ENCODE data around the gene SLC13A5. TPM values are rescaled to one million over a fixed set of nuclear protein-coding genes. Genes with fewer than 3 reads are reported as not detected.

Gene SLC13A5
- total RNA-seq, 1 donor from 2014 or later, result not detected

- Mint-ChIP-seq H3K4me1 (ENCODE audit: low read depth) (peaks cover 58% of the 10 kb centered on the region), H3K27me3 (ENCODE audit: low read depth) (peaks cover under 1% of the 10 kb centered on the region), H3K27ac (no peak overlapping the region), H3K9me3 (no peaks in the 10 kb centered on the region), H3K36me3 (ENCODE audit: low read depth) (peaks cover 62% of the 10 kb centered on the region), H3K4me3 (ENCODE audit: low read depth) (no peak overlapping the region)
- no peak for DNase-seq (ENCODE audit: low spot score)
- intact Hi-C loops (cut with micrococcal nuclease), result loop anchor here (10.0 kb wide), 3 partner anchors 203 to 1163 kb away; partner anchors contain the start of genes DERL2, MIS12, NLRP1 and PIMREG
Measured at GRCh38 chr17:6648181-6648580, 65.0 kb downstream of the SLC13A5 start.

GRCh38 chr17:6643451-6644125, 69.6 kb downstream of the SLC13A5 start:
- intact Hi-C loops (cut with micrococcal nuclease), result loop anchor here (5.0 to 10.0 kb wide), 5 partner anchors 66 to 1159 kb away; partner anchors contain the start of genes DERL2, MIS12, NLRP1 and PIMREG
- H3K4me1 Mint-ChIP-seq (ENCODE audit: low read depth), result peaks cover 60% of the 10 kb centered on the region
- H3K27ac Mint-ChIP-seq, result no peak overlapping the region
- no peaks in the 10 kb centered on the region for H3K27me3 Mint-ChIP-seq (ENCODE audit: low read depth)
- peaks cover 71% of the 10 kb centered on the region for H3K36me3 Mint-ChIP-seq (ENCODE audit: low read depth)
- no peaks in the 10 kb centered on the region for H3K9me3 Mint-ChIP-seq
- DNase-seq (ENCODE audit: low spot score), result no peak
- H3K4me3 Mint-ChIP-seq (ENCODE audit: low read depth), result no peak overlapping the region

- Mint-ChIP-seq H3K4me3 (ENCODE audit: low read depth) (peak overlapping the region; percentile 90), H3K36me3 (ENCODE audit: low read depth) (peaks cover 61% of the 10 kb centered on the region), H3K27ac (peak overlapping the region; percentile 71), H3K9me3 (no peaks in the 10 kb centered on the region), H3K27me3 (ENCODE audit: low read depth) (no peaks in the 10 kb centered on the region), H3K4me1 (ENCODE audit: low read depth) (peaks cover 59% of the 10 kb centered on the region)
- intact Hi-C loops (cut with micrococcal nuclease), result loop anchor here (5.0 to 10.0 kb wide), 5 partner anchors 65 to 1158 kb away; partner anchors contain the start of genes DERL2, MIS12, NLRP1 and PIMREG
- no peak for DNase-seq (ENCODE audit: low spot score)
Measured at GRCh38 chr17:6642592-6642991, 70.6 kb downstream of the SLC13A5 start.

- intact Hi-C loops (cut with micrococcal nuclease), result loop anchor here (5.0 to 10.0 kb wide), 5 partner anchors 64 to 1157 kb away; partner anchors contain the start of genes DERL2, MIS12, NLRP1 and PIMREG
- H3K9me3 Mint-ChIP-seq, result no peaks in the 10 kb centered on the region
- peaks cover 49% of the 10 kb centered on the region for H3K36me3 Mint-ChIP-seq (ENCODE audit: low read depth)
- H3K4me1 Mint-ChIP-seq (ENCODE audit: low read depth), result peaks cover 55% of the 10 kb centered on the region
- no peaks in the 10 kb centered on the region for H3K27me3 Mint-ChIP-seq (ENCODE audit: low read depth)
- peak overlapping the region; percentile 90 for H3K4me3 Mint-ChIP-seq (ENCODE audit: low read depth)
- peak overlapping the region; percentile 99 for H3K27ac Mint-ChIP-seq
- DNase-seq (ENCODE audit: low spot score), result no peak
Measured at GRCh38 chr17:6641247-6641863, 71.8 kb downstream of the SLC13A5 start.

- DNase-seq (ENCODE audit: low spot score), result peak; percentile 93
- intact Hi-C loops (cut with micrococcal nuclease), result loop anchor here (1.0 to 10.0 kb wide), 6 partner anchors 11 to 1156 kb away; partner anchors contain the start of genes C17orf100, DERL2, MED31 and MIS12
- Mint-ChIP-seq H3K9me3 (no peaks in the 10 kb centered on the region), H3K27ac (peak within 1 kb of the TSS; percentile 99), H3K27me3 (ENCODE audit: low read depth) (no peaks in the 10 kb centered on the region), H3K4me3 (ENCODE audit: low read depth) (peak within 1 kb of the TSS; percentile 90), H3K36me3 (ENCODE audit: low read depth) (peaks cover 43% of the 10 kb centered on the region), H3K4me1 (ENCODE audit: low read depth) (peaks cover 52% of the 10 kb centered on the region)
Measured at GRCh38 chr17:6640536-6641246, 72.5 kb downstream of the SLC13A5 start, which contains the start of the genes KIAA0753 and TXNDC17. Gene KIAA0753, minus strand, starts transcription at chr17:6640711. Its CDS starts 5,608 bp downstream, at chr17:6635103. Gene TXNDC17, plus strand, starts transcription at chr17:6641060. Its CDS starts 23 bp downstream, at chr17:6641083.

- DNase-seq (ENCODE audit: low spot score), result no peak
Measured at GRCh38 chr17:6639586-6640535, 73.3 kb downstream of the SLC13A5 start.

GRCh38 chr17:6639014-6639585, 74.1 kb downstream of the SLC13A5 start:
- Mint-ChIP-seq H3K4me1 (ENCODE audit: low read depth) (peaks cover 40% of the 10 kb centered on the region), H3K36me3 (ENCODE audit: low read depth) (peaks cover 35% of the 10 kb centered on the region), H3K9me3 (no peaks in the 10 kb centered on the region), H3K4me3 (ENCODE audit: low read depth) (peak overlapping the region; percentile 90), H3K27ac (no peak overlapping the region), H3K27me3 (ENCODE audit: low read depth) (no peaks in the 10 kb centered on the region)
- intact Hi-C loops (cut with micrococcal nuclease), result no loop called here
- no peak for DNase-seq (ENCODE audit: low spot score)

More at GRCh38 chr17:6639586-6640535, 73.3 kb downstream of the SLC13A5 start:
- Mint-ChIP-seq H3K4me1 (ENCODE audit: low read depth) (peaks cover 48% of the 10 kb centered on the region), H3K27ac (peak overlapping the region; percentile 99), H3K27me3 (ENCODE audit: low read depth) (no peaks in the 10 kb centered on the region), H3K4me3 (ENCODE audit: low read depth) (peak overlapping the region; percentile 90), H3K36me3 (ENCODE audit: low read depth) (peaks cover 37% of the 10 kb centered on the region), H3K9me3 (no peaks in the 10 kb centered on the region)
- intact Hi-C loops (cut with micrococcal nuclease), result loop anchor here (1.0 to 10.0 kb wide), 6 partner anchors 11 to 1155 kb away; partner anchors contain the start of genes C17orf100, DERL2, MED31 and MIS12

- Mint-ChIP-seq H3K9me3 (no peaks in the 10 kb centered on the region), H3K27me3 (ENCODE audit: low read depth) (no peaks in the 10 kb centered on the region), H3K27ac (no peak overlapping the region), H3K4me3 (ENCODE audit: low read depth) (peak overlapping the region; percentile 62), H3K4me1 (ENCODE audit: low read depth) (peaks cover 33% of the 10 kb centered on the region), H3K36me3 (ENCODE audit: low read depth) (peaks cover 34% of the 10 kb centered on the region)
- intact Hi-C loops (cut with micrococcal nuclease), result no loop called here
- DNase-seq (ENCODE audit: low spot score), result no peak
Measured at GRCh38 chr17:6638046-6638908, 74.9 kb downstream of the SLC13A5 start.

- no peak overlapping the region for H3K4me3 Mint-ChIP-seq (ENCODE audit: low read depth)
- H3K9me3 Mint-ChIP-seq, result no peaks in the 10 kb centered on the region
- DNase-seq (ENCODE audit: low spot score), result no peak
- intact Hi-C loops (cut with micrococcal nuclease), result no loop called here
- H3K36me3 Mint-ChIP-seq (ENCODE audit: low read depth), result peaks cover 34% of the 10 kb centered on the region
- H3K27me3 Mint-ChIP-seq (ENCODE audit: low read depth), result no peaks in the 10 kb centered on the region
- H3K27ac Mint-ChIP-seq, result no peak overlapping the region
- peaks cover 26% of the 10 kb centered on the region for H3K4me1 Mint-ChIP-seq (ENCODE audit: low read depth)
Measured at GRCh38 chr17:6637458-6637840, 75.7 kb downstream of the SLC13A5 start.

GRCh38 chr17:6636616-6637457, 76.3 kb downstream of the SLC13A5 start:
- peaks cover 21% of the 10 kb centered on the region for H3K4me1 Mint-ChIP-seq (ENCODE audit: low read depth)
- DNase-seq (ENCODE audit: low spot score), result no peak
- H3K27ac Mint-ChIP-seq, result no peak overlapping the region
- H3K4me3 Mint-ChIP-seq (ENCODE audit: low read depth), result no peak overlapping the region
- no peaks in the 10 kb centered on the region for H3K9me3 Mint-ChIP-seq
- H3K36me3 Mint-ChIP-seq (ENCODE audit: low read depth), result peaks cover 32% of the 10 kb centered on the region
- intact Hi-C loops (cut with micrococcal nuclease), result no loop called here
- no peaks in the 10 kb centered on the region for H3K27me3 Mint-ChIP-seq (ENCODE audit: low read depth)
